ENCODE measurements around the gene TPD52L2.
"Not testable (repeated sequence)": the region's sequence is repeated elsewhere in the genome, so short reads cannot be mapped to it uniquely, and the experiment has no call there.

Gene TPD52L2

GRCh38 chr20:63858393-63859165 is 6.5 kb upstream of the TPD52L2 start:
- DNase-seq (ENCODE audit: low read depth): no peak
- H3K4me1 ChIP-seq (ENCODE audit: control insufficient read depth, insufficient read depth, low read length): peaks cover 19% of the 10 kb centered on the region
- H3K4me3 ChIP-seq (ENCODE audit: low read length): no peak overlapping the region
- H3K27me3 ChIP-seq (replicated peaks; ENCODE audit: control insufficient read depth, insufficient read depth, low read length): no peaks in the 10 kb centered on the region
- no peaks in the 10 kb centered on the region for H3K9me3 ChIP-seq (ENCODE audit: control insufficient read depth, low read length)
- H3K9ac ChIP-seq (ENCODE audit: low read length): peak overlapping the region; percentile 18
- peaks cover 14% of the 10 kb centered on the region for H3K36me3 ChIP-seq (ENCODE audit: control insufficient read depth, insufficient read depth, low read length, severe bottlenecking)

DNA sequence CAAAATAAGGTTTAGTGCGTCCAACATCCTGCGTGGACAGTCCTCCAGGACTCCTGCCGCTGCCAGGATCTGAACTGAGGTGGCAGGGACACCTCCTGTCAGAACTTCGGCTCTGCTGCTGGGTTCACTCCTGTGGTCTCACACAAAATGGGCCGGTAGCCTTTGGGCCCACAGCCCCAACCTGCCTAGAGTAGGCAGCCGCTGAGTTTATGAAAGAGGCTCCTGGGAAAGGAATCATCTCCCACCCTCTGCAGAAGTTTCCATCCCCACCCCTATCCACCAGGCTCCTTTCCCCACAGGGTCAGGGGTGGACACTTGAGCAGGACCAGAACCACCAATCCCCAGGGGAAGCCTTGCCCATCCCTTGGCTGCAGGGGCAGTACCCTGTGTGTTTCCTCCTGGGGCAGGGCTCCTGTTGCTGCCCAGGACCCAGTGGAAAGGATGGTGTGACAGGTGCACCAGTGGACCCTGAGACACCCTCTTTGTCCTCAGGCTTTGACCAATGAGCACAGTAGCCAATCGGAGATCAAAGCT is 5.8 kb upstream of the TPD52L2 start:
- no peak for DNase-seq (ENCODE audit: low read depth)

DNA sequence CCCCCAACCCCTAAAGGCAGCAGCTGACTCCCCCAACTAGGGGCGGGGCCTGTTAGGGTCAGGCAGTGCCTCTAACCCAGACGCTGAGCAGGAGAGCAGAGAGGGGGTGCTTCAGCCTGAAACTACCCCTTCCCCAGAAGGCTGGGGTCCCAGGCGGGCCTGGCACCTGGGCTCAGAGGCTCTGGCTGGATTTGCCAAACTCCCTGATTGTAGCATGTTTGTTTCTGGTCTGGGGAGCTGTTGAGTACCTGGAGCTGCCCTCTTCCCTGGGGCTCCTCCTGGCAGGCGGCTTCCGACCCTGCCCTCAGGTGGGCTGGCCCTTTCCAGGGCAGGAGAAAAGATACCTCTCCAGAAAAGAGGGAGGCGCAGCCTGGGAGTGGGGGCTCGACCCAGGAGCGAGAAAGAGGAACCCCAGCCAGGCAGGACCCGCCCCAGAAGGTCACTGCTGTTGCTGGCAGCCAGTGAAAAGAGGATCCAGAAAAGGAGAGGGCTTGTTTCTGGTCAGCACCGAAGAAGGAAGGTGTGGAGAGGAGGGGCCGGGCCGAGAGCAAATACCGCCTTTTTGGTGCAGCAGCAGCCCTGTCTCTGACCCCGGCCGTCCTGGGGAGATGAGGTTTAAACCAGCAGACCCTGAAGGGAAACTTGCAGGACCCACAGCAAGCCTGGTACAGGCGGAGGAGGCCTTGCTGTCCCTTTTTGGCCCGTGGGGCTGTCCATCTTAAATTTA is 4.6 kb upstream of the TPD52L2 start:
- Histone ChIP-seq H3K36me3 (ENCODE audit: control insufficient read depth, insufficient read depth, low read length, severe bottlenecking) (peaks cover 14% of the 10 kb centered on the region), H3K9ac (ENCODE audit: low read length) (no peak overlapping the region)

More for the DNA sequence above, 5.8 kb upstream of the TPD52L2 start:
- no peak overlapping the region for H3K9ac ChIP-seq (ENCODE audit: low read length)
- H3K27me3 ChIP-seq (replicated peaks; ENCODE audit: control insufficient read depth, insufficient read depth, low read length): no peaks in the 10 kb centered on the region
- H3K4me3 ChIP-seq (ENCODE audit: low read length): no peak overlapping the region
- peaks cover 22% of the 10 kb centered on the region for H3K4me1 ChIP-seq (ENCODE audit: control insufficient read depth, insufficient read depth, low read length)
- no peaks in the 10 kb centered on the region for H3K9me3 ChIP-seq (ENCODE audit: control insufficient read depth, low read length)
- peaks cover 14% of the 10 kb centered on the region for H3K36me3 ChIP-seq (ENCODE audit: control insufficient read depth, insufficient read depth, low read length, severe bottlenecking)

DNA sequence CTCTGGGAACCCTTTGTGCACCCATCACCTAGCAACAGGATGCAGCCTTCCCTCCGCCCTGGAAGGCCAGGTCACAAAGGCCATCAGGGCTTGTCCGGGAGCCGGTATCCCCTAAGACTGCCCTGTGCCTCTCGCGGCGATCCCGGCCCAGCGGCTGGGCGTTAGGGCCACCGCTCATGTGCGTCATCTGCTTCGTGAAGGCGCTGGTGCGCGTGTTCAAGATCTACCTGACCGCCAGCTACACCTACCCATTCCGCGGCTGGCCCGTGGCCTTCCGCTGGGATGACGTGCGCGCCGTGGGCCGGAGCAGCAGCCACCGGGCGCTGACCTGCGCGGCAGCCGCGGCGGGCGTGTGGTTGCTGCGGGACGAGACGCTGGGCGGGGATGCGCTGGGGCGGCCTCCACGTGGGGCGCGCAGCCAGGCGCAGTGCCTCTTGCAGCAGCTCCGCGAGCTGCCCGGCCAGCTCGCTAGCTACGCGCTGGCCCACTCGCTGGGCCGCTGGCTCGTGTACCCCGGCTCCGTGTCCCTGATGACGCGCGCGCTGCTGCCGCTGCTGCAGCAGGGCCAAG is 3.6 kb upstream of the TPD52L2 start, which contains the start of gene ABHD16B:
Gene ABHD16B, plus strand, starts transcription at position 134 of the 570 bp plus-strand sequence. Its CDS starts 43 bp downstream, at position 177.
- Histone ChIP-seq H3K36me3 (ENCODE audit: control insufficient read depth, insufficient read depth, low read length, severe bottlenecking) (peaks cover 14% of the 10 kb centered on the region), H3K27me3 (replicated peaks; ENCODE audit: control insufficient read depth, insufficient read depth, low read length) (no peaks in the 10 kb centered on the region), H3K9me3 (ENCODE audit: control insufficient read depth, low read length) (no peaks in the 10 kb centered on the region), H3K4me1 (ENCODE audit: control insufficient read depth, insufficient read depth, low read length) (peaks cover 20% of the 10 kb centered on the region), H3K9ac (ENCODE audit: low read length) (no peak within 1 kb of the TSS), H3K4me3 (ENCODE audit: low read length) (no peak within 1 kb of the TSS)
- DNase-seq (ENCODE audit: low read depth): no peak

More for the DNA sequence above, 4.6 kb upstream of the TPD52L2 start:
- no peaks in the 10 kb centered on the region for H3K9me3 ChIP-seq (ENCODE audit: control insufficient read depth, low read length)
- peaks cover 19% of the 10 kb centered on the region for H3K4me1 ChIP-seq (ENCODE audit: control insufficient read depth, insufficient read depth, low read length)
- no peak for DNase-seq (ENCODE audit: low read depth)
- H3K4me3 ChIP-seq (ENCODE audit: low read length): no peak overlapping the region
- no peaks in the 10 kb centered on the region for H3K27me3 ChIP-seq (replicated peaks; ENCODE audit: control insufficient read depth, insufficient read depth, low read length)

DNA sequence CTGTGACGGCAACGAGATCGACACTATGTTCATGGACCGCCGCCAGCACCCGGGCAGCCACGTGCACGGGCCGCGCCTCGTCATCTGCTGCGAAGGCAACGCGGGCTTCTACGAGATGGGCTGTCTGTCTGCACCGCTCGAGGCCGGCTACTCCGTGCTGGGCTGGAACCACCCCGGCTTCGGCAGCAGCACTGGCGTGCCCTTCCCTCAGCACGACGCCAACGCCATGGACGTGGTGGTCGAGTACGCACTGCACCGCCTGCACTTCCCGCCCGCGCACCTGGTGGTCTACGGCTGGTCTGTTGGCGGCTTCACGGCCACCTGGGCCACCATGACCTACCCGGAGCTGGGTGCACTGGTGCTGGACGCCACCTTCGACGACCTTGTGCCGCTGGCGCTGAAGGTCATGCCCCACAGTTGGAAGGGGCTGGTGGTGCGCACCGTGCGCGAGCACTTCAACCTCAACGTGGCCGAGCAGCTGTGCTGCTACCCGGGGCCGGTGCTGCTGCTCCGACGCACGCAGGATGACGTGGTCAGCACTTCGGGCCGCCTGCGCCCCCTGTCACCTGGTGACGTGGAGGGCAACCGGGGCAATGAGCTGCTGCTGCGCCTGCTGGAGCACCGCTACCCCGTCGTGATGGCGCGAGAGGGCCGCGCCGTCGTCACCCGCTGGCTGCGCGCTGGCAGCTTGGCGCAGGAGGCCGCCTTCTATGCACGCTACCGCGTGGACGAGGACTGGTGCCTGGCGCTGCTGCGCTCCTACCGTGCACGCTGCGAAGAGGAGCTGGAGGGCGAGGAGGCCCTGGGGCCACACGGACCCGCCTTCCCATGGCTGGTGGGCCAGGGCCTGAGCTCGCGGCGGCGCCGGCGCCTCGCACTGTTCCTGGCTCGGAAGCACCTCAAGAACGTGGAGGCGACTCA is 2.8 kb upstream of the TPD52L2 start:
- no peaks in the 10 kb centered on the region for H3K27me3 ChIP-seq (replicated peaks; ENCODE audit: control insufficient read depth, insufficient read depth, low read length)
- H3K9ac ChIP-seq (ENCODE audit: low read length): no peak overlapping the region
- no peaks in the 10 kb centered on the region for H3K9me3 ChIP-seq (ENCODE audit: control insufficient read depth, low read length)
- H3K4me1 ChIP-seq (ENCODE audit: control insufficient read depth, insufficient read depth, low read length): peaks cover 20% of the 10 kb centered on the region
- H3K36me3 ChIP-seq (ENCODE audit: control insufficient read depth, insufficient read depth, low read length, severe bottlenecking): peaks cover 14% of the 10 kb centered on the region
- DNase-seq (ENCODE audit: low read depth): no peak
- no peak overlapping the region for H3K4me3 ChIP-seq (ENCODE audit: low read length)

DNA sequence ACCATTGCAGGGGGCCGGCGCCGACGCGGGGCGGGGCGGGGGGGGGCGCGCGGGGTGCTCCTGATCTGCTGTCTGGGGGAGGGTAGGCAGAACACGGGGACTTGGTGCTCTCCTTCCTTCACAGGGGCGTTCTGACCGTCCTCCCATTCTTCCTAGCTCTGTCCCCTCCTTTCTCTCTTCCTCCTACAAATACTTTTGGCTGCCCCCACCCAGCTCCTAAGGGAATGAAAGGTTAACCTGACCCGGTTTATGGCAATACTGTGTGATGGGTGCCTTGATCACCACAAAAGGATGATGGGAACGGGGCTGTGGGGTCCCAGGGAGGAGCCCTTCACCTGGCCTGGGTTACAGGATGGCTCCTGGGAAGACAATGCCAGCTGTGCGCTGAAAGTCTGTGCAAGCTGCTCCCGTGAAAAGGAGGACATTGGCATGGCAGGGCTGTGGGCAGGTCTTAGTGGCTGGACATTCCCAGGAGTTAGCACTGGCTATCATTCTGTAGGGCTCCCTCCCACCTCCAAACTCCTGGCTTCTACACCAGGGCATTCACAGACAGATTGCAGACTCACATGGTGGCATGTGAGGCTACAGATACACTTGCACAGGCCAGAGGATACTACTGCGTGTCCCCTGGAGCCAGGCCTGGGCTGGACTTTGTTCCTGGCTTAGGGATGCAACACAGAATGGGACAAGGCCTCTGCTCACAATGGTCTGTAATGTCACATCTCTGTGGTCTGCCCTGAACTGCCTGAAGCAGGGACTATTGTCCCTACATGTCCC is 1.9 kb upstream of the TPD52L2 start:
- Histone ChIP-seq H3K4me3 (ENCODE audit: low read length) (peak overlapping the region; percentile 86), H3K27me3 (replicated peaks; ENCODE audit: control insufficient read depth, insufficient read depth, low read length) (no peaks in the 10 kb centered on the region), H3K4me1 (ENCODE audit: control insufficient read depth, insufficient read depth, low read length) (peaks cover 17% of the 10 kb centered on the region), H3K9ac (ENCODE audit: low read length) (peak overlapping the region; percentile 100), H3K9me3 (ENCODE audit: control insufficient read depth, low read length) (no peaks in the 10 kb centered on the region), H3K36me3 (ENCODE audit: control insufficient read depth, insufficient read depth, low read length, severe bottlenecking) (peaks cover 17% of the 10 kb centered on the region)
- no peak for DNase-seq (ENCODE audit: low read depth)

- H3K4me1 ChIP-seq (ENCODE audit: control insufficient read depth, insufficient read depth, low read length): peaks cover 12% of the 10 kb centered on the region
- H3K4me3 ChIP-seq (ENCODE audit: low read length): peak overlapping the region; percentile 86
- H3K9ac ChIP-seq (ENCODE audit: low read length): peak overlapping the region; percentile 100
- peaks cover 23% of the 10 kb centered on the region for H3K36me3 ChIP-seq (ENCODE audit: control insufficient read depth, insufficient read depth, low read length, severe bottlenecking)
- H3K27me3 ChIP-seq (replicated peaks; ENCODE audit: control insufficient read depth, insufficient read depth, low read length): no peaks in the 10 kb centered on the region
- no peaks in the 10 kb centered on the region for H3K9me3 ChIP-seq (ENCODE audit: control insufficient read depth, low read length)
- DNase-seq (ENCODE audit: low read depth): peak; percentile 89
Observed at GRCh38 chr20:63863798-63864544, 1.1 kb upstream of the TPD52L2 start.

DNA sequence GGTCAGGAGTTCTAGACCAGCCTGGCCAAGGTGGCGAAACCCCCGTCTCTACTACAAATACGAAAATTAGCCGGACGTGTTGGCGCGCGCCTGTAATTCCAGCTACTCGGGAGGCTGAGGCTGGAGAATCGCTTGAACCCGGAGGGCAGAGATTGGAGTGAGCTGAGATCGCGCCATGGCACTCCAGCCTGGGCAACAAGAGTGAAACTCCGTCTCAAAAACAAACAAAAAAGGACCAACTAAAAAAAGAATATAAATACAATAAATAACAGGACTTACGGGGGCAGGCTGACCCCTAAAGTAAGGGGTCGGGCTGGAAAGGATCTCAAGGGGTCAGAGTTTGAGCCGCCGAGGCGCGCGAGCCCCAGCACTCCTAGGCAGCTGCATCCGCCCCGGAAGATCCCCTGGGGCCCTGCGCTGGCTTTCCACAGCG is 509 bp upstream of the TPD52L2 start:
- peak overlapping the region; percentile 100 for H3K9ac ChIP-seq (ENCODE audit: low read length)
- peak overlapping the region; percentile 86 for H3K4me3 ChIP-seq (ENCODE audit: low read length)
- H3K27me3 ChIP-seq (replicated peaks; ENCODE audit: control insufficient read depth, insufficient read depth, low read length): no peaks in the 10 kb centered on the region
- H3K36me3 ChIP-seq (ENCODE audit: control insufficient read depth, insufficient read depth, low read length, severe bottlenecking): peaks cover 29% of the 10 kb centered on the region
- H3K9me3 ChIP-seq (ENCODE audit: control insufficient read depth, low read length): no peaks in the 10 kb centered on the region
- peaks cover 12% of the 10 kb centered on the region for H3K4me1 ChIP-seq (ENCODE audit: control insufficient read depth, insufficient read depth, low read length)
- peak; percentile 6 for DNase-seq (ENCODE audit: low read depth)

- not testable (repeated sequence) for H3K9me3 ChIP-seq (ENCODE audit: control insufficient read depth, low read length); H3K9ac ChIP-seq (ENCODE audit: low read length); DNase-seq (ENCODE audit: low read depth); H3K4me3 ChIP-seq (ENCODE audit: low read length); H3K27me3 ChIP-seq (replicated peaks; ENCODE audit: control insufficient read depth, insufficient read depth, low read length)
- H3K36me3 ChIP-seq (ENCODE audit: control insufficient read depth, insufficient read depth, low read length, severe bottlenecking): peaks cover 43% of the 10 kb centered on the region
- peaks cover 12% of the 10 kb centered on the region for H3K4me1 ChIP-seq (ENCODE audit: control insufficient read depth, insufficient read depth, low read length)
Observed at GRCh38 chr20:63867042-63867441, 2.0 kb downstream of the TPD52L2 start.
